Parathyroid adenoma (tissue), 2 donors: ENCODE results near the gene ABLIM1.

ENCODE experiments used
- H2AFZ ChIP-seq: fragments of 300-600 bp; sonication (generic); one replicate; pipeline ENCODE4 v1.7.0; 2017; ENCODE audit warnings: antibody characterized with exemption, mild to moderate bottlenecking
- H3K27ac ChIP-seq: fragments of 300-600 bp; sonication (generic); one replicate; pipeline ENCODE4 v1.7.0; 2017
- H3K27me3 ChIP-seq: fragments of 300-600 bp; sonication (generic); one replicate; pipeline ENCODE4 v1.7.0; 2017; ENCODE audit warnings: low read length; ENCODE audit not compliant: control insufficient read depth, insufficient read depth
- H3K36me3 ChIP-seq: fragments of 300-600 bp; sonication (generic); one replicate; pipeline ENCODE4 v1.7.0; 2017; ENCODE audit warnings: low read length; ENCODE audit not compliant: control insufficient read depth, insufficient read depth
- H3K4me1 ChIP-seq: fragments of 300-600 bp; sonication (generic); one replicate; pipeline ENCODE4 v1.7.0; 2017; ENCODE audit warnings: control low read depth
- H3K4me2 ChIP-seq: fragments of 300-600 bp; sonication (generic); one replicate; pipeline ENCODE4 v1.7.0; 2017; ENCODE audit warnings: low read length
- H3K4me3 ChIP-seq: fragments of 300-600 bp; sonication (generic); one replicate; pipeline ENCODE4 v1.7.0; 2017; ENCODE audit warnings: low read depth, low read length
- H3K79me2 ChIP-seq: fragments of 300-600 bp; sonication (generic); one replicate; pipeline ENCODE4 v1.7.0; 2017; ENCODE audit warnings: control low read depth
- H3K9ac ChIP-seq: fragments of 300-600 bp; sonication (generic); one replicate; pipeline ENCODE4 v1.7.0; 2017; ENCODE audit warnings: mild to moderate bottlenecking
- H3K9me3 ChIP-seq: fragments of 300-600 bp; sonication (generic); one replicate; pipeline ENCODE4 v1.7.0; 2017; ENCODE audit warnings: low read length; ENCODE audit not compliant: control insufficient read depth
- CTCF ChIP-seq: fragments of 300-600 bp; sonication (generic); IDR thresholded peaks from one replicate; pipeline ENCODE4 v1.7.0; 2017; ENCODE audit warnings: antibody characterized with exemption, mild to moderate bottlenecking
- donor health status: primary hyperparathyroidism.

The ABLIM1 gene

GRCh38 chr10:114607358-114607998, 50.6 kb downstream of the ABLIM1 start:
- Histone ChIP-seq H3K4me3 (no peak overlapping the region), H3K27me3 (no peaks in the 10 kb centered on the region), H3K79me2 (no peaks in the 10 kb centered on the region), H3K27ac (no peak overlapping the region), H3K9me3 (no peaks in the 10 kb centered on the region), H2AFZ (no peak overlapping the region), H3K4me1 (no peaks in the 10 kb centered on the region), H3K36me3 (no peaks in the 10 kb centered on the region), H3K9ac (no peak overlapping the region), H3K4me2 (no peak overlapping the region)
- no peak for TF ChIP-seq CTCF

- H3K4me2 ChIP-seq: no peak overlapping the region
- H3K27ac ChIP-seq: no peak overlapping the region
- no peaks in the 10 kb centered on the region for H3K9me3 ChIP-seq
- H3K9ac ChIP-seq: no peak overlapping the region
- H3K27me3 ChIP-seq: no peaks in the 10 kb centered on the region
- no peak for TF ChIP-seq CTCF
- no peak overlapping the region for H2AFZ ChIP-seq
- no peak overlapping the region for H3K4me3 ChIP-seq
- no peaks in the 10 kb centered on the region for H3K36me3 ChIP-seq
- no peaks in the 10 kb centered on the region for H3K4me1 ChIP-seq
- no peaks in the 10 kb centered on the region for H3K79me2 ChIP-seq
Observed at GRCh38 chr10:114605155-114605797, 52.8 kb downstream of the ABLIM1 start.

- Histone ChIP-seq H3K9me3 (no peaks in the 10 kb centered on the region), H3K27ac (no peak overlapping the region), H3K9ac (no peak overlapping the region), H3K27me3 (no peaks in the 10 kb centered on the region), H3K4me1 (no peaks in the 10 kb centered on the region), H3K79me2 (no peaks in the 10 kb centered on the region), H3K4me2 (no peak overlapping the region), H2AFZ (no peak overlapping the region), H3K36me3 (no peaks in the 10 kb centered on the region), H3K4me3 (no peak overlapping the region)
- TF ChIP-seq CTCF: no peak
Observed at GRCh38 chr10:114604357-114605130, 53.5 kb downstream of the ABLIM1 start.

GRCh38 chr10:114603948-114604347, 54.1 kb downstream of the ABLIM1 start:
- Histone ChIP-seq H3K9ac (no peak overlapping the region), H3K27ac (no peak overlapping the region), H3K4me1 (no peaks in the 10 kb centered on the region)

More at GRCh38 chr10:114603948-114604347, 54.1 kb downstream of the ABLIM1 start:
- TF ChIP-seq CTCF: no peak
- Histone ChIP-seq H3K4me3 (no peak overlapping the region), H2AFZ (no peak overlapping the region), H3K36me3 (no peaks in the 10 kb centered on the region), H3K4me2 (no peak overlapping the region), H3K9me3 (no peaks in the 10 kb centered on the region), H3K79me2 (no peaks in the 10 kb centered on the region), H3K27me3 (no peaks in the 10 kb centered on the region)
